Choroid plexus epithelial cell (primary cell): ENCODE measurements around the gene FOXN1.

Source experiments
- DNase-seq: peaks from one replicate; pipeline ENCODE4 v3.0.0-alpha.2; 2010; ENCODE audit warnings: low read depth
- H3K4me3 ChIP-seq: 2 replicates; pipeline ENCODE4 v1.5.1; 2011; ENCODE audit warnings: low read depth, mild to moderate bottlenecking, control low read depth, low read length, moderate library complexity
- CTCF ChIP-seq: conservative IDR thresholded peaks from 2 replicates; pipeline ENCODE4 v1.5.1; 2011; ENCODE audit warnings: low read depth, mild to moderate bottlenecking, control low read depth, inconsistent platforms, low read length, moderate library complexity

The FOXN1 gene

DNA sequence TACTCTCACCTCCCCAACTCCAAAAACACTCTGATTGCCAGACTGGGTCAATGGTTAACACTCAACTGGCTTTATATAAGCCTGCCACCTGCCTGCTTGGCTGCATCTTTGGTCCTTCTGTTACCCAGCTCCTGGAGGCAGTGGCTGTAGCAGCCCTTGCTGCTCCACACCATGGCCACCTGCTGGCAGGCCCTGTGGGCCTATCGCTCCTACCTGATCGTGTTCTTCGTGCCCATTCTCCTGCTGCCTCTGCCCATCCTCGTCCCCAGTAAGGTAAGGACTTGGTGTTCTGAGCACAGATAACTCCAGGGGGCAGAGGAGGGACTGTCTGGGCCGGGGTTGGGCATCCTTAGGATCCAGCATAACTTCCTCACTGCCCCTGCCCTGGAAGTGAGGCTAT, 32.6 kb upstream of the FOXN1 start, which contains the start of gene SLC13A2:
TSS of gene SLC13A2 (plus strand) at position 103 of the 400 bp plus-strand sequence. CDS start at position 172, 69 bp downstream.
- TF ChIP-seq CTCF, result no peak
- no peak within 1 kb of the TSS for H3K4me3 ChIP-seq
- no peak for DNase-seq

DNA sequence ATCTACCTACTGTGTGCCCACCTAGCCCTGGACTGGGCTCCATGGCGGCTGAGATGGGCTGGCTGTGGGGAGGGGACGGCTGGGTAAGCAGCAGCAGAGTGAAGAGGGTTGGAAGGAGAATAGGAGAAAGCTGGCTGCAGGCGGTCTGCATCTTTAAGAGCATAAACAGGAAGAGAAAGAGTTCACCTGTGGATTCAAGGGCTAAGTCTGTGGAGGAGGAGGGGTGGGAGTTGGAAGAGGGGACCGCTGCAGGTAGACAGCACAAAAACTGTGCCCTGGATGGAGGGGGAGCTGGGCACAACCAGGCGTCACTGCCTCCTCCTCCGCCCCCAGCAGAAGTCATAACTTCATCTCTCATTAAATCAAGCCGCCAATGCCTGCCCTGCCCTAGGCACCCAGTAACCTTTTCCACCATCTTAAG, 32.0 kb upstream of the FOXN1 start:
- DNase-seq, result no peak
- H3K4me3 ChIP-seq, result no peak overlapping the region
- TF ChIP-seq CTCF, result no peak

DNA sequence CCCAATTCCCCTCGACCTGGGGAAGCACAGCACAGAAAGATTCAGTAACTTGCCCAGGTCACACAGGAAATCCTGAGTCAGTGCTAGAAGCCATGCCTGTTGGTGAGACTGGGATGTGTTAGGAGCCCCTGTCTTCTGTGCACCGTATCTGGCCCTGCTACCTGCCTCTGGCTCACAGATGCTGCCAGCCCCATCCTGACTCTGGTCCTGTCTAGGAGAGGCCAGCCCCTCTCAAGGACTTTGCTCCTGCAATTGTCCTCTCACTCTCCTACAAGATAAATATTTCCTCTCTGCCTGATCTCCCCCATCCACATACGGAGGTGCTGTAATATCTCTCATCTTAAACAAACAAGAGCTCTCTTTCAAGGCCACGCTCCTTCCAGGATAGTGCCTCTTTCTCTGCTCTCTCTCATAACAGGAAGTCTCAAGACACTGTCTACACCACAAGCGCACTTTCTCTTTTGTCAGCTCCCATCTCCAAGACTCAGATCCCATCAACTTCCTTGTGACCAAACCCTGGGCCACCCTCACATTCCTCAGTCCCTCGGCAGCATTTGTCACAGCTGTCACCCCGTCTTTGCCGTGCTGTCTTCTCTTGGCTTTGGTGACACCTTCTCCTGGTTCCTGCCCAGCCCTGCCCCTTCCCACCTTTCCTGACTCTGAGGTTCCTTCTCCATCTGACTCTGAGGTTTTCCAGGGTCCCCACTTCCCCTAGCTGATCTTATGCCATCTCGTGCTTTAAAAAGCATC, 30.8 kb upstream of the FOXN1 start:
- TF ChIP-seq CTCF, result no peak
- no peak overlapping the region for H3K4me3 ChIP-seq
- DNase-seq, result peak; percentile 26

DNA sequence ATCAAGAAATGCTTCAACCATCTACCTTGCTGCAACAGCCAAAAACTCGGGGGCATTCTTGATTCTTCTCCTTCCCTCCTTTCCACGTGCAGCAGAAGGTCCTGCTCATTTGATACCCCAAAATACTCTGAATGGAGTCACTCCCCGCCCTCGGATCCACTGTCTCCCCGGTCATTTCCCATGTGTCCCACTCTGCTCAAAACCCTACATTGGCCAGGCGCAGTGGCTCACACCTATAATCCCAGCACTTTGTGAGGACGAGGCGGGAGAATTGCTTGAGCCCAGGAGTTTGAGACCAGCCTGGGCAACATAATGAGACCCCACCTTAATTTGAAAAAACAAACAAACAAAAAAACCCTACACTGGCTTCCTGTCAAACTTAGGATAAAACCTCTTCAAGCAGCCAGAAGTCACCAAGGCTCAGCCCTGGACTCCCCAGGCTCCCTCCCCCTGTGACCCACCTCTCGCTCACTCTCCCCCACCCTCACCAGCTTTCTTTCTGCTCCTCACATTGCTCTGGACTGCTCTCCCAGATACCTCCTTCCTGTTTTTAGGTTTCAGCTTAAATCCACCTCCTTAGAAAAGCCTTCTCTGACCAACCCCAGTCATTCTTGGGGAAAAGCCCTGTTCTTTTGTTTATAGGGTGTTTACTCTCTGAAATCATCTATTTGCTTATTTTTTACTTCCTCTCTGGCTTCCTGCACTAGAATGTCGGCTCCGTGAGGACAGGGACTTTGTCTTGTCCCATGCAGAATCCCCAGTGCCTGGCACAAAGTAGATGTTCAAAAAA, 29.9 kb upstream of the FOXN1 start:
- no peak overlapping the region for H3K4me3 ChIP-seq

DNA sequence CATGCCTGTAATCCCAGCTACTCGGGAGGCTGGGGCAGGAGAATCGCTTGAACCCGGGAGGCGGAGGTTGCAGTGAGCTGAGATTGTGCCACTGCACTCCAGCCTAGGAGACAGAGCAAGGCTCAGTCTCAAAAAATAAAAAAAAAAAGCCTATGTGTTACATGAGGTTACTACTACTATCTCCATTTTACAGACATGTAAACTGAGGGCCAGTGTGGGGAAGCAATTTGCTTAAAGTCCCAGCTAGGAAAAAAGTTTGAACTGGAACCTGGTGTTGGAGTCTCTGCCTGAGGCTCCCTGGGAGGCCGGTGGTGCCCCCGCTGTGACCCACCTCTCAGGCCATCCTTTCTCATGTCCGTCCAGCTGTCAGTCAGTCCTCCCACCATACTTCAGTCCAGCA, 28.2 kb upstream of the FOXN1 start:
- DNase-seq, result no peak
- H3K4me3 ChIP-seq, result no peak overlapping the region
- no peak for TF ChIP-seq CTCF

More for the DNA sequence above, 29.9 kb upstream of the FOXN1 start:
- no peak for DNase-seq
- TF ChIP-seq CTCF, result no peak

DNA sequence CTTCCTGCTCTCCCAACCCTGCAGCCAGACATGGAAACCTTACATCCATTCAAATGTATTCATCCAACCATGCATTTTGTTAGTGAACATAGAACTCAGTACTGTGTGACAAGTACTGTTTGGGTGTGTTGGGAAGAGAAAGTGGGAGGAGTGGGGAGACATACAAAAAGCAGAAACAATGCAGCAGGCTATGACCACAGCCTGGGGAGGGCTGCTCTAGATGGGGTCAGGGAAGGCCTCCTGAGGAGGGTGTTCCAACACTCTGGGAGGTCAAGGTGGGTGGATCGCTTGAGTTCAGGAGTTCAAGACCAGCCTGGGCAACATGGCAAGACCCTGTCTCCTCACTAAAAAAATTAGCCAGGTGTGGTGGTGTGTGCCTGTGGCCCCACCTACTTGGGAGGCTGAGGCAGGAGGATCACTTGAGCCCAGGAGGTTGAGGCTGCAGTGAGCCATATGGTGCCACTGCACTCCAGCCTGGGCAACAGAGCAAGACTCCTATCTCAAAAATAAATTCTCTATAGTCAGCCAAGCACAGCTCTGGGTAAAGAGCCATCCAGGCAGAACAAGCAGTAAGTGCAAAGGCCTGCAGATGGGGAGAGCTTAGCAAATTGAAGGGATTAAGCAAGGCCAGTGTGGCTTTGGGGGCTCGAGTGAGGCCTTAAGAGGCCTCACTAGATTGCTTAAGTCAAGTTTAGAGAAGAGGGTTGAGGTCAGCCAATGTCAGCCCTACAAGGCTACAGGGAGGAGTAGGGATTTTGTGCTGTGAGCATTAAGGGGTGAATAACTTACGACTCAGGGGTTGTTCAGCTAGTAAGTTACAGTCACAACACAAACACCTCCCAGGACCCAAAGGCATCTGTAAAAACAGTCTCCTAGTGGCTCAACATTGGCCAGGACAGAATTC, 27.2 kb upstream of the FOXN1 start:
- no peak for TF ChIP-seq CTCF
- DNase-seq, result no peak

More for the DNA sequence above, 27.2 kb upstream of the FOXN1 start:
- no peak overlapping the region for H3K4me3 ChIP-seq
